Measurements from ENCODE around the gene RBBP8NL. TPM values are rescaled to one million over a fixed set of nuclear protein-coding genes. Genes with fewer than 3 reads are reported as not detected.

RBBP8NL gene
- total RNA-seq, 1 experiment from 2014 or later: 14.0 TPM

GRCh38 chr20:62364911-62365736 lies 62.2 kb downstream of the RBBP8NL start:
- Histone ChIP-seq H3K4me3 (peak overlapping the region; percentile 78), H3K9me3 (ENCODE audit: insufficient read depth, low read depth) (no peaks in the 10 kb centered on the region), H2AFZ (no peak overlapping the region), H3K9me2 (ENCODE audit: insufficient read depth) (no peaks in the 10 kb centered on the region), H3K79me2 (ENCODE audit: low read depth) (peaks cover 66% of the 10 kb centered on the region), H3F3A (ENCODE audit: insufficient read depth, low read depth) (peaks cover 54% of the 10 kb centered on the region), H3K4me1 (replicated peaks; ENCODE audit: insufficient read depth) (peaks cover 67% of the 10 kb centered on the region), H3K4me2 (peak overlapping the region; percentile 96), H3K27me3 (ENCODE audit: insufficient read depth, low read depth) (no peaks in the 10 kb centered on the region), H4K20me1 (ENCODE audit: insufficient read depth) (peaks cover 22% of the 10 kb centered on the region), H3K27ac (peak overlapping the region; percentile 92), H3K36me3 (ENCODE audit: low read depth) (0 out of 2 replicates have a peak, but pooled peaks cover 5% of the 10 kb centered on the region)
- ChIA-PET POLR2A (ENCODE audit: unreplicated experiment) (interaction anchor here (0.6 to 2.5 kb wide), 8 partner anchors 11 to 123 kb away, joined by 3 to 41 read pairs (median 3); no protein-coding TSS in a partner anchor), CTCF (interaction anchor here (1.4 to 2.1 kb wide), 3 partner anchors 13 to 18 kb away, joined by 5 to 10 read pairs (median 6); no protein-coding TSS in a partner anchor)
- TF ChIP-seq CTCF (conservative IDR thresholded peaks at IDR 0.05): no peak
- TF ChIP-seq EZH2 (IDR thresholded peaks at IDR 0.05; ENCODE audit: low read depth): no peak
- intact Hi-C loops (cut with micrococcal nuclease; ENCODE audit: unreplicated experiment): loop anchor here (5.0 kb wide), 1 partner anchor 427 kb away; no protein-coding TSS in a partner anchor
- DNase-seq: peak in 1 of 2 experiments; percentile 34
- BruUV-seq (replicated peaks): TSS peak; percentile 22

GRCh38 chr20:62363920-62364851 lies 63.2 kb downstream of the RBBP8NL start:
- H2AFZ ChIP-seq: no peak overlapping the region
- H4K20me1 ChIP-seq (ENCODE audit: insufficient read depth): peaks cover 22% of the 10 kb centered on the region
- ChIA-PET POLR2A (ENCODE audit: unreplicated experiment) (interaction anchor here (2.5 kb wide), 1 partner anchor 14 kb away, joined by 41 read pairs; no protein-coding TSS in a partner anchor), CTCF (interaction anchor here (1.4 to 2.1 kb wide), 3 partner anchors 12 to 19 kb away, joined by 5 to 10 read pairs (median 6); no protein-coding TSS in a partner anchor)
- peak overlapping the region; percentile 78 for H3K4me3 ChIP-seq
- intact Hi-C loops (cut with micrococcal nuclease; ENCODE audit: unreplicated experiment): no loop called here
- peak overlapping the region; percentile 96 for H3K4me2 ChIP-seq
- BruUV-seq (replicated peaks): no TSS peak
- peak; percentile 59 to 68 for DNase-seq
- H3K9me3 ChIP-seq (ENCODE audit: insufficient read depth, low read depth): no peaks in the 10 kb centered on the region
- H3K27me3 ChIP-seq (ENCODE audit: insufficient read depth, low read depth): no peaks in the 10 kb centered on the region
- peaks cover 62% of the 10 kb centered on the region for H3K4me1 ChIP-seq (replicated peaks; ENCODE audit: insufficient read depth)
- peak overlapping the region; percentile 92 for H3K27ac ChIP-seq
- H3K9me2 ChIP-seq (ENCODE audit: insufficient read depth): no peaks in the 10 kb centered on the region
- H3K36me3 ChIP-seq (ENCODE audit: low read depth): 0 out of 2 replicates have a peak, but pooled peaks cover 5% of the 10 kb centered on the region
- H3K79me2 ChIP-seq (ENCODE audit: low read depth): peaks cover 66% of the 10 kb centered on the region
- TF ChIP-seq EZH2 (IDR thresholded peaks at IDR 0.05; ENCODE audit: low read depth) (no peak), CTCF (conservative IDR thresholded peaks at IDR 0.05) (no peak)
- H3F3A ChIP-seq (ENCODE audit: insufficient read depth, low read depth): peaks cover 45% of the 10 kb centered on the region

Data from PC-9 (cell line).